ENCODE data around the gene AVPR1B. TPM values are rescaled to one million over a fixed set of nuclear protein-coding genes. Genes with fewer than 3 reads are reported as not detected.

Gene AVPR1B, protein sequence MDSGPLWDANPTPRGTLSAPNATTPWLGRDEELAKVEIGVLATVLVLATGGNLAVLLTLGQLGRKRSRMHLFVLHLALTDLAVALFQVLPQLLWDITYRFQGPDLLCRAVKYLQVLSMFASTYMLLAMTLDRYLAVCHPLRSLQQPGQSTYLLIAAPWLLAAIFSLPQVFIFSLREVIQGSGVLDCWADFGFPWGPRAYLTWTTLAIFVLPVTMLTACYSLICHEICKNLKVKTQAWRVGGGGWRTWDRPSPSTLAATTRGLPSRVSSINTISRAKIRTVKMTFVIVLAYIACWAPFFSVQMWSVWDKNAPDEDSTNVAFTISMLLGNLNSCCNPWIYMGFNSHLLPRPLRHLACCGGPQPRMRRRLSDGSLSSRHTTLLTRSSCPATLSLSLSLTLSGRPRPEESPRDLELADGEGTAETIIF
- 0.04 and 0.05 TPM in 2 replicates for total RNA-seq (2014; rRNA removed; shearing (Covaris generic))

- peak; percentile 45 to 59 for DNase-seq
- no peak within 1 kb of the TSS for H3K27ac ChIP-seq
- H3K4me1 ChIP-seq: no peaks in the 10 kb centered on the region
- no peaks in the 10 kb centered on the region for H3K36me3 ChIP-seq
- H3K4me3 ChIP-seq: peak within 1 kb of the TSS; percentile 35
- no peaks in the 10 kb centered on the region; the same call in none of the 2 replicates for H3K9me3 ChIP-seq (replicated peaks)
- H3K27me3 ChIP-seq: peaks cover 20% of the 10 kb centered on the region; the same call in 1 of the 2 replicates
These were observed at the start of gene AVPR1B for GRCh38 chr1:206117151-206117948. Gene AVPR1B (minus strand): TSS chr1:206117388. CDS start chr1:206116890, 498 bp downstream.

- no peaks in the 10 kb centered on the region; the same call in 1 of the 2 replicates for H3K27me3 ChIP-seq
These were observed 28.6 kb upstream of the AVPR1B start for GRCh38 chr1:206145771-206146290.

DNA sequence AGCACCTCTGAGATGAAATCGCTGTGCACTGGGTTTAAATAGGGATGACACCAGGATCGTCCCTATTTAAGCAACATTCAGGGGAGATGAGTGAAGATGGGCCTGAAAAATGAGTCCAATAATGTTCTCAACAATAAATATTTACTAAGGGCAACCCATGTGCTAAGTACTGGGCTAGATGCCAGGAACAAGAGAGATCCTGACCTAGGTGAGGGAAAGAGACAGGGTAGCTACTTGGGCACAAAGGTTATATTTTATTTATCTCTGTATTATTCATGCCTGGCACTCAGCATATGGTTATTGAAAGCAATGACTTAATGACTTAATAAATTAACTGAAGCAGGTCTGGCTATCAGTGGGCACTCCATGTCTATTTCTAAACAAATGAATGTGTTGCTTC is 27.4 kb upstream of the AVPR1B start:
- Histone ChIP-seq H3K4me3 (no peak overlapping the region), H3K4me1 (peaks cover 30% of the 10 kb centered on the region), H3K9me3 (replicated peaks) (peaks cover 10% of the 10 kb centered on the region; the same call in 1 of the 2 replicates), H3K36me3 (no peaks in the 10 kb centered on the region), H3K27me3 (no peaks in the 10 kb centered on the region; the same call in 1 of the 2 replicates), H3K27ac (no peak overlapping the region)
- no peak for DNase-seq

More at GRCh38 chr1:206145771-206146290, 28.6 kb upstream of the AVPR1B start:
- peak overlapping the region; percentile 13 for H3K27ac ChIP-seq
- no peaks in the 10 kb centered on the region for H3K36me3 ChIP-seq
- H3K4me1 ChIP-seq: peaks cover 30% of the 10 kb centered on the region
- DNase-seq: peak; percentile 74 to 88
- peak overlapping the region; percentile 5; the same call in 1 of the 2 replicates for H3K4me3 ChIP-seq
- peaks cover 7% of the 10 kb centered on the region; the same call in 1 of the 2 replicates for H3K9me3 ChIP-seq (replicated peaks)

GRCh38 chr1:206143537-206144172 is 26.5 kb upstream of the AVPR1B start:
- Histone ChIP-seq H3K36me3 (no peaks in the 10 kb centered on the region), H3K27me3 (no peaks in the 10 kb centered on the region; the same call in 1 of the 2 replicates), H3K4me1 (peaks cover 30% of the 10 kb centered on the region), H3K9me3 (replicated peaks) (peaks cover 10% of the 10 kb centered on the region; the same call in 1 of the 2 replicates), H3K4me3 (no peak overlapping the region), H3K27ac (no peak overlapping the region)
- no peak for DNase-seq

DNA sequence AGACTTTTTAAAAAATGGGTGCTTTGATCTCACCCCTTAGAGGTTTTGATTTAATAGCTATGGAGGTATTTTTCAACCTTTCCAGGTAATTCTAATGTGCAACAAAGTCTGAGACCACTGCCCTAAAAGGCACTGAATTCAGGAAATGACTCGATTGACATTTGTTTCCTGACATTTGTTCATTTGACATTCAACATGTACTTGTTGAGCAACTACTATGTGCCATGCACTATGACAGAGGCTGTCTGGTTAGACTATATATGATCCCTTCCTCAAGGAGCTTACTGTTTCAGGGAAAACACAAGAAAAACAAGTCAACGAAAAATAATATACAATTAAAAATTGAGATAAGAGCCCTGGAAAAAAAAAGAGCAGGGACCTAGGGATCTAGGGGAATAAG is 25.6 kb upstream of the AVPR1B start:
- Histone ChIP-seq H3K36me3 (no peaks in the 10 kb centered on the region), H3K9me3 (replicated peaks) (peaks cover 4% of the 10 kb centered on the region; the same call in 1 of the 2 replicates), H3K4me3 (no peak overlapping the region), H3K27me3 (no peaks in the 10 kb centered on the region; the same call in 1 of the 2 replicates), H3K4me1 (peaks cover 30% of the 10 kb centered on the region), H3K27ac (no peak overlapping the region)
- DNase-seq: no peak

GRCh38 chr1:206142011-206142410 is 24.8 kb upstream of the AVPR1B start:
- no peaks in the 10 kb centered on the region; the same call in 1 of the 2 replicates for H3K27me3 ChIP-seq
- H3K27ac ChIP-seq: no peak overlapping the region
- peaks cover 30% of the 10 kb centered on the region for H3K4me1 ChIP-seq
- H3K36me3 ChIP-seq: no peaks in the 10 kb centered on the region
- no peak overlapping the region for H3K4me3 ChIP-seq
- H3K9me3 ChIP-seq (replicated peaks): 0 out of 2 replicates have a peak, but pooled peaks cover 3% of the 10 kb centered on the region
- no peak for DNase-seq

GRCh38 chr1:206136241-206136640 is 19.1 kb upstream of the AVPR1B start:
- no peak overlapping the region for H3K27ac ChIP-seq
- H3K36me3 ChIP-seq: no peaks in the 10 kb centered on the region
- 0 out of 2 replicates have a peak, but pooled peaks cover 3% of the 10 kb centered on the region for H3K9me3 ChIP-seq (replicated peaks)
- DNase-seq: no peak
- no peak overlapping the region for H3K4me3 ChIP-seq
- H3K4me1 ChIP-seq: peaks cover 12% of the 10 kb centered on the region
- no peaks in the 10 kb centered on the region; the same call in 1 of the 2 replicates for H3K27me3 ChIP-seq

DNA sequence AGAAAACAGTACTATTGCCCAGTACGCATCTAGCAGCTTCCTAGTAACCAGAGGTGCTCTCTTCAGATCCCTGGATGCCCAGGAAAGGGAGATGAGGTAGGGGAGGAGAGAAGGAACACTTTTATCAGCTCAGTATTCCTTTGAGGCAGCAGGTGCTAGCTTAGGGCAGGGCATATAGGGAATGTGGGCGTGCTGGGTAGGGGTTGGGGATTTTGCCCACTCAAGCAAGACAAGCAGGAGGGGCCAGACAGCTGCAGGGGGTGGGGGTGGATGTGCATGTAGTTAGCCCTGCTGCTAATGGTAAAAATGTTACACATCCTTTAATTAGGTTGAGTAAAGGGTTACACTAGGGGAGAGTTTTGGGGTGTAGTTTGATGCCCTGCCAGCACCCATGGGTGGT is 18.1 kb upstream of the AVPR1B start:
- peak; percentile 22 to 38 for DNase-seq
- Histone ChIP-seq H3K9me3 (replicated peaks) (0 out of 2 replicates have a peak, but pooled peaks cover under 1% of the 10 kb centered on the region), H3K4me1 (peaks cover 12% of the 10 kb centered on the region), H3K27ac (no peak overlapping the region), H3K27me3 (no peaks in the 10 kb centered on the region; the same call in 1 of the 2 replicates), H3K36me3 (no peaks in the 10 kb centered on the region), H3K4me3 (no peak overlapping the region)

DNA sequence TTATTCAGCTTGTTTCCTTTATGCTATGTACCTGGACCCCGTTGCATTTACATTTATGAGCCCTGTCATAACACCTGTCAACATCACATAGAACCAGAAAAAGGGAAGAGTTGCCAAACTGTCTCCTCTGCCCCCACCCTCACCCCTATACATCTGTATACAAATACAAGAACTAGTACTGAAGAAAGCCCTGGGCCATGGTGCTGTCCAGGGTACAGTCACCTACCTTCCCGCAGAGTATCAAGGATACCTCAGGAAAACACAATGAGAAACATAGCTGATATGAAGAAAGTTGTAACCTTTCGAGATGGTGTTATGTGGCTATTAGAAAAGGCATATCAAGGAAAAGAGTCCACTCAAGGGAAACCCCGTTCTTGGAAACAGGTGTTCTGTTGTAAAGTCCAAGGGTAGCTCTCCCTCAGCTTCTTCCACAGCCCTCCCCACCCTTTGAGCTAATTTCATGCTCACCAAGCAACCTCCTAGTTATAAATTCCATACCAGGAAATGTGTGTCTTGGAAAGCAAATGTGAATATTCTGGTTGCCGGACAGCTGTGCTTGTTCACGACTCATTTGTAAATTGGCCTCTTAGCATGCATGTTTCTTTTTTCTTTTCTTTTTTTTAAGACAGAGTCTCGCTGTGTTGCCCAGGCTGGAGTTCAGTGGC is 16.7 kb upstream of the AVPR1B start:
- Histone ChIP-seq H3K4me1 (peaks cover 12% of the 10 kb centered on the region), H3K9me3 (replicated peaks) (no peaks in the 10 kb centered on the region), H3K36me3 (no peaks in the 10 kb centered on the region), H3K27ac (no peak overlapping the region), H3K27me3 (no peaks in the 10 kb centered on the region; the same call in 1 of the 2 replicates), H3K4me3 (no peak overlapping the region)
- peak in 1 of 2 experiments; percentile 40 for DNase-seq

DNA sequence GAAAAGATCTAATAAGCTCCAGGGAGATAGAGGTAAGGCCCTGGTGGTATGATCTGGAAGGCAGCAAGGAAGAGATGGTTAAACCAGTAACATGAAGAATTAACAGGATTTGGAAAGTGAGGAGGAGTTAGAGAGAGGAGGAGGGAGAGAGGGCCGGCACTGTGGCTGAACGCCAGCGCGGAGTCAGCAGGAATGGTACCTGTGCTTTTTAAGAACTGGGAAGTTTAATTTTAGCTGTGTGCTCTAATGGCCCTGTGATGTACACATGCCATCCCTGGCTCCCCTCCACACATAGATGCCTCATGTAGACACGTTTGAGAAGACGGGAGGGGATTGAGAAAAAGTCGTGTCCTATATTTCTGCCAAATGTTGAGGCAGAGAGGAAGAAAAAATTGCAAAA is 13.8 kb upstream of the AVPR1B start:
- Histone ChIP-seq H3K4me1 (peaks cover 12% of the 10 kb centered on the region), H3K4me3 (no peak overlapping the region), H3K9me3 (replicated peaks) (no peaks in the 10 kb centered on the region), H3K27ac (no peak overlapping the region), H3K27me3 (no peaks in the 10 kb centered on the region; the same call in 1 of the 2 replicates), H3K36me3 (no peaks in the 10 kb centered on the region)
- DNase-seq: no peak

GRCh38 chr1:206128196-206128595 is 11.0 kb upstream of the AVPR1B start:
- no peaks in the 10 kb centered on the region; the same call in 1 of the 2 replicates for H3K27me3 ChIP-seq
- 0 out of 2 replicates have a peak, but pooled peaks cover 4% of the 10 kb centered on the region for H3K9me3 ChIP-seq (replicated peaks)
- no peaks in the 10 kb centered on the region for H3K4me1 ChIP-seq
- no peak overlapping the region for H3K4me3 ChIP-seq
- DNase-seq: no peak
- no peak overlapping the region for H3K27ac ChIP-seq
- H3K36me3 ChIP-seq: no peaks in the 10 kb centered on the region

DNA sequence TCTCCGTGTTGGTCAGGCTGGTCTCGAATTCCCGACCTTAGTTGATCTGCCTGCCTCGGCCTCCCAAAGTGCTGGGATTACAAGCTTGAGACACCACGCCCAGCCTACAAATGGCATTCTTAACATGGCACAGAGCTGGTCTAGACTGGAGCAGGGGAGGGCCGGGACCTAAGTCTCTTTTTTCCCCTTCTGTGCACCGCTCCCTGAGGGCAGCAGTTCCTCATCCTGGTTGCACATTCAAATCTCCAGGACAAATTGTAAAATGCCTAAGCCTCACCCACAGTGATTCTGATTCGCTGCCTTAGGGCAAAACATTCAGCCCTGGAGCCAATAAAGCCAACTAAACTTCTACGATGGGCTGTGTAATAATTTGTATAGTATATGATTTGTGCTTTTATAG is 10.1 kb upstream of the AVPR1B start:
- no peaks in the 10 kb centered on the region for H3K4me1 ChIP-seq
- H3K9me3 ChIP-seq (replicated peaks): 0 out of 2 replicates have a peak, but pooled peaks cover 4% of the 10 kb centered on the region
- H3K4me3 ChIP-seq: no peak overlapping the region
- no peak for DNase-seq
- no peak overlapping the region for H3K27ac ChIP-seq
- H3K36me3 ChIP-seq: no peaks in the 10 kb centered on the region
- no peaks in the 10 kb centered on the region for H3K27me3 ChIP-seq

DNA sequence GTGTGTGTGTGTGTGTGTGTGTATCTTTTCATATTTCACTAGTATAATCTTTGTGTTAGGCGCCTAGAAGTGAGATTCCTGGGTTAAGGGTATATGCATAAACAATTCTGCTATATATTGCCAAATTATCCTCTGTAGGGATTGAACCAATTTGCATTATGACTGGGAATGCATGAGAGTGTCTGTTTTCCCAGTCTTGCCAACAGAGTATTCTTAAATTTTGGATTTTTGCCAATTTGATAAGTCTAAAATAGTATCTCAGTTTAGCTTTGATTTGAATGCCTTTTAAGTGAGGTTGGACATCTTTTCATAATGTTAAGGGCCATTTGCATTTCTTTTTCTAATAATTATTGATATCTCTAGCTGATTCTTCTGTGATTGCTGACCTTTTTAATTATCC is 8.2 kb upstream of the AVPR1B start:
- no peaks in the 10 kb centered on the region for H3K4me1 ChIP-seq
- no peaks in the 10 kb centered on the region for H3K36me3 ChIP-seq
- no peak for DNase-seq
- H3K27me3 ChIP-seq: no peaks in the 10 kb centered on the region
- no peak overlapping the region for H3K4me3 ChIP-seq
- no peak overlapping the region for H3K27ac ChIP-seq
- peaks cover 4% of the 10 kb centered on the region; the same call in 1 of the 2 replicates for H3K9me3 ChIP-seq (replicated peaks)

All from SJCRH30 (cell line).